Ovary (tissue), 9 donors: ENCODE measurements around the gene ROBO2. TPM values are rescaled to one million over a fixed set of nuclear protein-coding genes. Genes with fewer than 3 reads are reported as not detected.

ENCODE experiments used
- DNase-seq, 5 donors: peaks; one replicate each; pipeline ENCODE4 v3.0.0-alpha.2; 2019 to 2020
- H3K27ac ChIP-seq, 2 donors: fragments of 200-600 bp; one replicate each; pipeline versions ENCODE4 v1.5.1 to v1.8.0; 2019 to 2022
- H3K27me3 ChIP-seq: fragments of 200-600 bp; one replicate; pipeline ENCODE4 v1.8.0; 2022
- H3K36me3 ChIP-seq: fragments of 200-600 bp; sonication (generic); one replicate; pipeline ENCODE4 v1.5.1; 2019
- H3K4me1 ChIP-seq: one replicate; pipeline ENCODE4 v1.8.1; 2013; ENCODE audit warnings: mild to moderate bottlenecking, moderate library complexity; ENCODE audit not compliant: insufficient read depth
- H3K4me3 ChIP-seq: fragments of 200-600 bp; sonication (generic); one replicate; pipeline ENCODE4 v1.5.1; 2017
- H3K9me3 ChIP-seq, 2 donors: fragments of 200-600 bp in 1 of 2; sonication (generic) in 1 of 2; one replicate each; pipeline versions ENCODE4 v1.5.1 to v1.8.1; 2013 to 2019; ENCODE audit warnings: mild to moderate bottlenecking in 1 of 2, moderate library complexity in 1 of 2
- EP300 ChIP-seq: sonication (generic); formaldehyde crosslinking; IDR thresholded peaks from one replicate; pipeline ENCODE4 v1.6.1; 2017; ENCODE audit warnings: antibody characterized with exemption
- POLR2A ChIP-seq: fragments of 450-650 bp; IDR thresholded peaks from one replicate; pipeline ENCODE4 v1.6.1; 2017; ENCODE audit warnings: antibody characterized with exemption, mild to moderate bottlenecking, moderate library complexity
- WGBS, 3 donors: extraction: QIAGEN DNeasy Blood & Tissue Kit in 1 of 3; methylation state at CpG; one replicate each; pipeline versions ENCODE4 v1.1.5 to v1.1.7; 2013 to 2017; 5-methylcytosine and 5-hydroxymethylcytosine counted together
- intact Hi-C, 4 donors: fragments of 100-400 bp; cut with DNase I; formaldehyde crosslinking; loops; one replicate each; pipeline versions ENCODE4 v1.11.0 to v1.15.1; 2022 to 2023
- polyA plus RNA-seq, 2 donors: library from polyadenylated mRNA; stranded (reverse); fragments of 200-250 nt in 1 of 2; fragments of 350-450 nt in 1 of 2; fragmentation: Illumina TruSeq in 1 of 2; extraction: RNeasy Lipid Tissue Mini Kit (QIAGEN cat#74804) in 1 of 2; gene quantifications; one replicate each; pipeline ENCODE4 v1.2.3, GENCODE V29; 2013 to 2014
- total RNA-seq, 7 donors: library from RNA; depleted of rRNA in 2 of 7; stranded (reverse); fragments of >200 nt in 2 of 7; fragmentation: NEBNext Ultra II Directional in 3 of 7; extraction: Animal tissue kit (Norgen Biotek cat#: 25700) in 3 of 7; gene quantifications; one replicate each; pipeline versions ENCODE4 v1.1.0 to v1.2.4, GENCODE V29; 2016 to 2023
- TF ChIP-seq, protein P1 (sequence below), 3 donors: fragments of 450-650 bp in 2 of 3; fragments of 200-600 bp in 1 of 3; IDR thresholded peaks; one replicate each; pipeline versions ENCODE4 v1.5.1 to v1.8.0; 2016 to 2022; ENCODE audit warnings: antibody characterized with exemption in 3 of 3, mild to moderate bottlenecking in 1 of 3
- donor health status: DM: no; HTN: no; CAD: no; lungs with moderate emphysema.
- donor health status: DM: no; HTN: no; CAD: no.
- donor health status: Bipolar disorder and iron deficiency.
- donor health status: DM: yes; HTN: yes; CAD: no.
- donor health status: DM: no; HTN: no; CAD: no.
- donor health status: DM: yes; HTN: yes; CAD: no.

Gene ROBO2
- total and polyA plus RNA-seq, 9 donors, result 3.4 to 14.8 (median 5.6) TPM

DNA sequence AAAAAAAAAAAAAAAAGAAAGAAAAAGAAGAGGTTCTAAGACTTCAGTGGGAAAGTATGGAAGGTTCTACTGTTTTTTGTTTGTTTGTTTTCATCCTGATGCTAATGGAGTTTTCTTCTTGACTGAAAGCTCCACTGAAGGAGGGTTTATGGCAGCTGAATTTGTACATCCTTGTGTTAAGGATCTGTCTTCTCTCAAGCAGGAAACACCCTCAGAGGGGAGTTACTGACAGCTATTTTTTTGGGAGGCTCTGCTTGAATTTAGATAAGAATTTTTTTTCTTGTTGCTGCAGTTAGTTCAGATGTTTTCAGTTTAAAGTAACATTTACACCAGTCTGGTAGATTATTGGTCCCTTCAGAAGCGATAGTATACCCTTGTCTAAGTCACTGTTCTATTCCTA is 325.3 kb downstream of the ROBO2 start:
- intact Hi-C loops, result no loop called here
- no peaks in the 10 kb centered on the region for H3K4me1 ChIP-seq

DNA sequence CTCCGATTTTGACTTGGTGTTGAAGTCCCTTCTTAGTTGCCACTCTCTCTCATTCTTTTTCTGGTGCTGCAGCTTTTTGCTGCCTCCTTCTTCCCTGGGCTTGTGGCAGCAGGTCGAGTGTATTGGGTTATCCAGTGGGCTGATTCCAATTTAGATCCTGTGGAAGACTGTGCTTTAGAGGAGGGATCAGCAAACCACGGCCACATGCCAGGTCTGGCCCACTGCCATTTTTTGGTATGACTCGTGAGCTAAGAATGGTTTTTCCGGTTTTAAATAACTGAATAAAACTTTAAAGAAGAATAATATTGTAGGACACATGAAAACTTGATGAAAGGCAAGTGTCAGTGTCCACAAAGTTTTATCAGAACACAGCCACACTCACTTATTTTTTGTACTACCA is 330.5 kb downstream of the ROBO2 start:
- Histone ChIP-seq H3K27me3 (no peaks in the 10 kb centered on the region), H3K4me1 (no peaks in the 10 kb centered on the region), H3K4me3 (no peak overlapping the region), H3K36me3 (no peaks in the 10 kb centered on the region), H3K27ac (no peak overlapping the region), H3K9me3 (no peaks in the 10 kb centered on the region)
- intact Hi-C loops, result no loop called here
- WGBS, 3 donors, result 57 to 65% (median 61%) methylated on average over 5 of the region's 5 CpGs
- peak in 4 of 5 donors; percentile 18 to 35 (median 20) for DNase-seq
- TF ChIP-seq, protein P1, sequence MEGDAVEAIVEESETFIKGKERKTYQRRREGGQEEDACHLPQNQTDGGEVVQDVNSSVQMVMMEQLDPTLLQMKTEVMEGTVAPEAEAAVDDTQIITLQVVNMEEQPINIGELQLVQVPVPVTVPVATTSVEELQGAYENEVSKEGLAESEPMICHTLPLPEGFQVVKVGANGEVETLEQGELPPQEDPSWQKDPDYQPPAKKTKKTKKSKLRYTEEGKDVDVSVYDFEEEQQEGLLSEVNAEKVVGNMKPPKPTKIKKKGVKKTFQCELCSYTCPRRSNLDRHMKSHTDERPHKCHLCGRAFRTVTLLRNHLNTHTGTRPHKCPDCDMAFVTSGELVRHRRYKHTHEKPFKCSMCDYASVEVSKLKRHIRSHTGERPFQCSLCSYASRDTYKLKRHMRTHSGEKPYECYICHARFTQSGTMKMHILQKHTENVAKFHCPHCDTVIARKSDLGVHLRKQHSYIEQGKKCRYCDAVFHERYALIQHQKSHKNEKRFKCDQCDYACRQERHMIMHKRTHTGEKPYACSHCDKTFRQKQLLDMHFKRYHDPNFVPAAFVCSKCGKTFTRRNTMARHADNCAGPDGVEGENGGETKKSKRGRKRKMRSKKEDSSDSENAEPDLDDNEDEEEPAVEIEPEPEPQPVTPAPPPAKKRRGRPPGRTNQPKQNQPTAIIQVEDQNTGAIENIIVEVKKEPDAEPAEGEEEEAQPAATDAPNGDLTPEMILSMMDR (IDR thresholded peaks at IDR 0.05), result no peak
- TF ChIP-seq EP300, result no peak
- TF ChIP-seq POLR2A, result no peak

More for the DNA sequence above, 325.3 kb downstream of the ROBO2 start:
- 79 to 87% (median 84%) methylated on average over 1 of the region's 1 CpG for WGBS, 3 donors
- H3K4me3 ChIP-seq, result no peak overlapping the region
- H3K27ac ChIP-seq, result no peak overlapping the region
- no peaks in the 10 kb centered on the region for H3K27me3 ChIP-seq
- no peaks in the 10 kb centered on the region for H3K9me3 ChIP-seq
- H3K36me3 ChIP-seq, result no peaks in the 10 kb centered on the region
- no peak for DNase-seq
- TF ChIP-seq EP300, result no peak
- no peak for TF ChIP-seq POLR2A
- TF ChIP-seq, protein P1 (IDR thresholded peaks at IDR 0.05), result no peak

DNA sequence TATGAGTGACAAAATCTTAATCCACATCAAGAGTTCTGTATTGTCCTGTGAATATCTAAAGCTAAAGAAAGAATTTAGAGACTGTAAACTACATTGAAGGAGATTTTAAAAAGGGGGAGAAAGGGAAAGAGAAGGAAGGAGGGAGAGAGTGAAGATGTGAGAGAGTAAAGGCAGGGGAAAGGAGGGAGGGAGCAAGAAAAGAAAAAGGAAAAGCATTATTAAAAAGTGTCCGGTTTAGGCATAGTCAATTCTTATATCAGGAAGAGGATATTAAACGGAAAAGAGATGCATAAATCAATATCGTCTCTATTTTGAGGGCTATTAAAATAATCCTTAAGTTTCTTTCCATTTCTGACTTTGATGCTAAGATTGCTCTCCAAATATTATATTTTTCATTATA is 332.1 kb downstream of the ROBO2 start:
- Histone ChIP-seq H3K27me3 (no peaks in the 10 kb centered on the region), H3K9me3 (no peaks in the 10 kb centered on the region), H3K36me3 (no peaks in the 10 kb centered on the region), H3K4me3 (no peak overlapping the region), H3K4me1 (no peaks in the 10 kb centered on the region), H3K27ac (no peak overlapping the region)
- 74 to 80% (median 78%) methylated on average over 3 of the region's 3 CpGs for WGBS, 3 donors
- TF ChIP-seq POLR2A (no peak), EP300 (no peak)
- TF ChIP-seq, protein P1 (IDR thresholded peaks at IDR 0.05), result no peak
- no peak for DNase-seq
- intact Hi-C loops, result no loop called here

DNA sequence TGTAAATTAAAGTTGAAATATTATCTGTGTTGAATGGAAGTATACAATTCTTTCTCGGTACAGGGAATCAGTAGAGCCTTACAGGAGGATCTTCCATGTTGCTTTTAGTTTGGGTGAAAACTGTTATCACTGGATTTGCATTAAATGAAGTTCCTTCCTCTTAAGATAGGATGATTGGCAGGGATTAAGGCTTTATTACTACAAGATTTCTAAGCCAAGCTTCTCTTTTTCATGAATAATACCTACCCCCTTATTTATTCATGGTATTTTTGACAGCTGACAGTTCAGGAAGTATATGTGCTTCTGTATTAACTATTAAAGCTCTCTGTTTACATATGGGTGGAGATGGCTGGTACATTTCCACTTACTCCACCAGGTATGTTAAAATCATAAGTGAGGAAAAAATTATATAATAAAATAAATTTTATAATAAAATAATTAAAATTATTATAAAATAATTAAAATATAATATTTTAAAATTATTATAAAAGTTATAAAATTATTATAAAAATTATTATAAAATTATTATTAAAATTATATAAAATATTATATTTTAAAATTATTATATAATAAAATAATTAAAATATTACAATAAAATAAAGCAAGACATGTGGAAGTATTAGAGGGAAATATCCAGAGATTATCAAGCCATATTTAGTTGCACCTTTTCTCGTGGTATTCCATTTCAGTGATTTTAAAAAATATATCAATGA is 332.9 kb downstream of the ROBO2 start:
- H3K4me3 ChIP-seq, result no peak overlapping the region
- no peaks in the 10 kb centered on the region for H3K36me3 ChIP-seq
- intact Hi-C loops, result no loop called here
- TF ChIP-seq EP300, result no peak
- TF ChIP-seq, protein P1 (IDR thresholded peaks at IDR 0.05), result no peak
- TF ChIP-seq POLR2A, result no peak
- H3K27me3 ChIP-seq, result no peaks in the 10 kb centered on the region
- DNase-seq, result no peak
- no peak overlapping the region for H3K27ac ChIP-seq
- H3K9me3 ChIP-seq, result no peaks in the 10 kb centered on the region
- no peaks in the 10 kb centered on the region for H3K4me1 ChIP-seq
- 93 to 95% (median 94%) methylated on average over 2 of the region's 2 CpGs for WGBS, 3 donors
